Middle frontal gyrus (tissue), 1 donor: ENCODE results near the gene RAB5IF.
A peak's percentile ranks its signal among the peaks of the same experiment; 100 is the strongest.
"Not testable (repeated sequence)": the region's sequence is repeated elsewhere in the genome, so short reads cannot be mapped to it uniquely, and the experiment has no call there.

ENCODE experiments used
- DNase-seq: peaks from one replicate; pipeline ENCODE4 v3.0.0-alpha.2; 2015; ENCODE audit warnings: low spot score; ENCODE audit errors: extremely low spot score

Gene RAB5IF

GRCh38 chr20:36605399-36606157 is at the start of gene RAB5IF:
Gene RAB5IF, plus strand, starts transcription at chr20:36605779. Its CDS starts 173 bp downstream, at chr20:36605952.
- peak; percentile 92 for DNase-seq

- DNase-seq: no peak
These were observed 42.9 kb upstream of the RAB5IF start for GRCh38 chr20:36562724-36563123.

GRCh38 chr20:36563374-36563773 is 42.2 kb upstream of the RAB5IF start:
- DNase-seq: no peak

- DNase-seq: not testable (repeated sequence)
These were observed 41.4 kb upstream of the RAB5IF start for GRCh38 chr20:36564078-36564725.

GRCh38 chr20:36564726-36565121 is 40.9 kb upstream of the RAB5IF start:
- DNase-seq: not testable (repeated sequence)

GRCh38 chr20:36565520-36565919 is 40.1 kb upstream of the RAB5IF start:
- DNase-seq: no peak

- no peak for DNase-seq
These were observed 35.6 kb upstream of the RAB5IF start for GRCh38 chr20:36569847-36570429.

- no peak for DNase-seq
These were observed 33.7 kb upstream of the RAB5IF start for GRCh38 chr20:36571564-36572504.

GRCh38 chr20:36572701-36573102 is 32.9 kb upstream of the RAB5IF start:
- DNase-seq: no peak

- no peak for DNase-seq
These were observed 32.3 kb upstream of the RAB5IF start, which contains the start of gene TGIF2 for GRCh38 chr20:36573103-36573797. Gene TGIF2, plus strand, starts transcription at chr20:36573597. Its CDS starts 5,178 bp downstream, at chr20:36578775.

GRCh38 chr20:36573798-36574365 is 31.7 kb upstream of the RAB5IF start:
- DNase-seq: no peak

- no peak for DNase-seq
These were observed 31.0 kb upstream of the RAB5IF start for GRCh38 chr20:36574366-36575135.

GRCh38 chr20:36576081-36576445 is 29.5 kb upstream of the RAB5IF start:
- DNase-seq: no peak

- no peak for DNase-seq
These were observed 27.1 kb upstream of the RAB5IF start for GRCh38 chr20:36578356-36579041.

GRCh38 chr20:36579996-36580545 is 25.5 kb upstream of the RAB5IF start:
- no peak for DNase-seq

- no peak for DNase-seq
These were observed 23.3 kb upstream of the RAB5IF start for GRCh38 chr20:36582322-36582721.

- no peak for DNase-seq
These were observed 22.8 kb upstream of the RAB5IF start for GRCh38 chr20:36582821-36583220.

GRCh38 chr20:36584018-36584481 is 21.5 kb upstream of the RAB5IF start:
- no peak for DNase-seq
